ENCODE measurements around the gene GRSF1.
"Not testable (repeated sequence)": the region's sequence is repeated elsewhere in the genome, so short reads cannot be mapped to it uniquely, and the experiment has no call there.

GRSF1 gene, protein sequence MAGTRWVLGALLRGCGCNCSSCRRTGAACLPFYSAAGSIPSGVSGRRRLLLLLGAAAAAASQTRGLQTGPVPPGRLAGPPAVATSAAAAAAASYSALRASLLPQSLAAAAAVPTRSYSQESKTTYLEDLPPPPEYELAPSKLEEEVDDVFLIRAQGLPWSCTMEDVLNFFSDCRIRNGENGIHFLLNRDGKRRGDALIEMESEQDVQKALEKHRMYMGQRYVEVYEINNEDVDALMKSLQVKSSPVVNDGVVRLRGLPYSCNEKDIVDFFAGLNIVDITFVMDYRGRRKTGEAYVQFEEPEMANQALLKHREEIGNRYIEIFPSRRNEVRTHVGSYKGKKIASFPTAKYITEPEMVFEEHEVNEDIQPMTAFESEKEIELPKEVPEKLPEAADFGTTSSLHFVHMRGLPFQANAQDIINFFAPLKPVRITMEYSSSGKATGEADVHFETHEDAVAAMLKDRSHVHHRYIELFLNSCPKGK

DNA sequence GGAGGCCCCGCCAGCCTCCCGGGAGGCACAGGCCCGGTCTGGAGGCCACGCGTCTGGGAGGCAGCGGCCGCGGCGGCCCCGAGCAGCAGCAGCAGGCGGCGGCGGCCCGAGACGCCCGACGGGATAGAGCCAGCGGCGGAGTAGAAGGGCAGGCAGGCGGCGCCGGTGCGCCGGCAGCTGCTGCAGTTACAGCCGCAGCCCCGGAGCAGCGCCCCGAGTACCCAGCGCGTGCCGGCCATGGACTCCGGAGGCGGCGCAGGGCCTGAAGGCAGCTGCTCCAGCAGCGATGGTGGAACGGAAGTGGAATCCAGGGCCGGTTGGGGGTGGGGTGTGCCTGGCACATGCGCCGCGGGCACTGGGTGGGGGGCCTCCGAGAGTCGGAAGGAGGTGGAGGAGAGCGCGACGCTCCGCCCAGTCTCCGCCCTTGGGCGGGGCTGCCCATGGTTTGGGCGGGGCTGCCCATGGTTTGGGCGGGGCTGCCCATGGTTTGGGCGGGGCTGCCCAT lies at the start of gene GRSF1:
TSS of gene GRSF1 (minus strand) at position 302 of the 505 bp plus-strand sequence. CDS start at position 239, 63 bp downstream.
- in situ Hi-C loops (cut with HindIII; ENCODE audit: low sequenced_read_pairs), result no loop called here

- in situ Hi-C loops (cut with HindIII; ENCODE audit: low sequenced_read_pairs), result no loop called here
Measured at GRCh38 chr4:70885174-70885573, 45.5 kb upstream of the GRSF1 start.

DNA sequence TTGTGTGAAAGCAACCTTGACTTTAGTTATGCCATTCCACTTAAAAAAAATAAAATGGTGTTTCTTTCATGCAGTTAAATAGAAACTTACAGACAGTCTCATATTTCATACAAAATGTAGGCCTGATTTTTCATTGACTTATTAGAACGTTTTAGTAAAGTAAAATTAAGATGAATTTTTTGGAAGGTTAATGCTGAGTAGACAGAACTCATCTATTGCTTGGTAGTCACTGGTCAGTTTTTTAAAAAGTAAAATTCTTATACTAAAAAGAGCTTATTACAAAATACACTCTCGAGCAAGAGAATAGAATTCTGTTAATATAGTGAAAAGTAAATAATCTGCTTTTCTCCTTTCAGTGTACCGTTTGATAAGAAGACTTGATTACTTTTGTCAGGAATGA lies 41.0 kb upstream of the GRSF1 start:
- in situ Hi-C loops (cut with HindIII; ENCODE audit: low sequenced_read_pairs), result no loop called here

- in situ Hi-C loops (cut with HindIII; ENCODE audit: low sequenced_read_pairs), result no loop called here
Measured at GRCh38 chr4:70877556-70877955, 37.9 kb upstream of the GRSF1 start.

DNA sequence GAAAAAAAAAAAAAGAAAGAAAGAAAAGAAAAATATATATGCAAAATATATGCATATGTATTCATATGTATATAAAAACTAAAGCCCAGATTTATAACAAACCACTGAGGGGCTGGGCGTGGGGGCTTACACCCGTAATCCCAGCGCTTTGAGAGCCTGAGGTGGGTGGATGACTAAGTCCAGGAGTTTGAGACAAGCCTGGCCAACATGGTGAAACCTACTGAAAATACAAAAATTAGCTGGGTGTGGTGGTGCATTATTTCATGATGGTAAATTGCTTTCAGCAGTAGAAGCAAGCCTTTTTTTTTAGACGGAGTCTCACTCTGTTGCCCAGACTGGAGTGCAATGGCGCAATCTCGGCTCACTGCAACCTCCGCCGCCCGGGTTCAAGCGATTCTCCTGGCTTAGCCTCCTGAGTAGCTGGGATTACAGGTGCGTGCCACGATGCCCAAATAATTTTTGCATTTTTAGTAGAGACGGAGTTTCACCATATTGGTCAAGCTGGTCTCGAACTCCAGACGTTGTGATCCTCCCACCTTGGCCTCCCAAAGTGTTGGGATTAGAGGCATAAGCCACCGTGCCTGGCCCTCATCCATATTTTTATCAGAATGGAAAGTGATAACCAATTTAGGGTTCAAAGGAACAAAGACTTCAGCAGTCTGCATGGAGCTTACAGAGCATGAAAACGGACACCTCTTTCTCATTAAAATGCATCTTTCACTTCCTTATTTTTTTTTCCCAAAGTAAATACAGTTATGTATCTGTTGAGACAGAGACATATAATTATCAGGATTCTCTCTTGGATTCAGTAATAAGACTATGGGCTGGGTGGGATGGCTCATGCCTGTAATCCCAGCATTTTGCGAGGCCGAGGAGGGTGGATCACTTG lies 34.8 kb upstream of the GRSF1 start:
- in situ Hi-C loops (cut with HindIII; ENCODE audit: low sequenced_read_pairs), result no loop called here

DNA sequence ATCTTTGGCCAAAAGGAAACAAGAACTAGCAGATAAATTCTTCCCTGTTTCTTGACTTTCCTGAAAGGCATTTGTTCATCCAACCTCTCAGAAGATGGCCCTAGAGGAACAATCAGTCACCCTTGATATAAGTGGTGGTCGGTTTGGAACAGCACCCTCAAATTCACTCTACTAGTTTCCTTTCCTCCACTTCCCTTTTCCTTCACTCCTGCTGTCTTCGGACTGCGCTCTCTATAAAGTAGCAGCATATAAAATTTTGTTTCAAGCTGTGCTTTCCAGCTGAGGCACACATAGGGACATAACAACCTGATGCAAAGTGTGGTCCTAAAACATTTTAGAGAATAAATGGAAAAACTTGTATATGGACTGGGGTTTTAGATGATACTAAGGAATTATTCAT lies 33.5 kb upstream of the GRSF1 start:
- in situ Hi-C loops (cut with HindIII; ENCODE audit: low sequenced_read_pairs), result no loop called here

DNA sequence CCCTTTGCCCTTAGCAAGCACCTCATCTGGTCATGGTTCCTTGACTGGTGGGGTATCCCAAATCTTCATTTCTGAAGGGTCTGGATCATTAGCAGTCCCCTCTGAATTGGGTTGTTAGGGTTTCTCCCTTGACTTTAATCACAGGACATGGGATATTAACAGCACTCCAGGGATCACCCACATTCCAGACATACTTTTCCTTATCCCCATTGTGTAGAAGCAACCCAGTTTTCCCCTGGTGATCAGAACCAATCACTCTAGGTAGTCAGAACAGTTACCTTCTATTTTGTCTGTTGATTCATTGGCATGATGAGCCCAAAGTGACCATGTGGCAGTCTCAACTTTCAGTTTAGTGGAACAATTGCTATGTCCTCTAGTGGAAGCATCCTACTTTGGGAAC lies 29.1 kb upstream of the GRSF1 start:
- in situ Hi-C loops (cut with HindIII; ENCODE audit: low sequenced_read_pairs), result no loop called here

- in situ Hi-C loops (cut with HindIII; ENCODE audit: low sequenced_read_pairs), result no loop called here
Measured at GRCh38 chr4:70863099-70863790, 23.6 kb upstream of the GRSF1 start.

GRCh38 chr4:70859066-70859465 lies 19.4 kb upstream of the GRSF1 start:
- in situ Hi-C loops (cut with HindIII; ENCODE audit: low sequenced_read_pairs), result no loop called here

DNA sequence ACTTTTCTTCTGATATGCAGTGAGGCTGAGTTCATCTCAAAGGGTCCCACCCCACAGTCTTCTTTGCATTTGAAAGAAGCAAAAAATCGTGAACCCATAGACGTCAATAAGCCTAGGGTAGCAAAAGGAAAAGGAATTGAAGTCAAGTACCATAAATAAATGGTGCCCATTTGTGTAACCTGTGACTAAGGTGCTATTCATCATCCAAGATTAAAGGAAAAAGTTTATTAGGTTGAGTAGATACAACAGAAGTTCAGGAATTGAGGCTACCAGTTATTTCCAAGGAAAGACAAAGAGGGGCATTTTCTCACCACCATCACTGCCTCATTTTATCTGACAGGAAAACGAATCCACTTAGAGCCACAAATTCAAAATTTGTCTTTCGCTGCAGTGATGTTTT lies 18.8 kb upstream of the GRSF1 start:
- in situ Hi-C loops (cut with HindIII; ENCODE audit: low sequenced_read_pairs), result no loop called here

- in situ Hi-C loops (cut with HindIII; ENCODE audit: low sequenced_read_pairs), result no loop called here
Measured at GRCh38 chr4:70855464-70855863, 15.8 kb upstream of the GRSF1 start.

DNA sequence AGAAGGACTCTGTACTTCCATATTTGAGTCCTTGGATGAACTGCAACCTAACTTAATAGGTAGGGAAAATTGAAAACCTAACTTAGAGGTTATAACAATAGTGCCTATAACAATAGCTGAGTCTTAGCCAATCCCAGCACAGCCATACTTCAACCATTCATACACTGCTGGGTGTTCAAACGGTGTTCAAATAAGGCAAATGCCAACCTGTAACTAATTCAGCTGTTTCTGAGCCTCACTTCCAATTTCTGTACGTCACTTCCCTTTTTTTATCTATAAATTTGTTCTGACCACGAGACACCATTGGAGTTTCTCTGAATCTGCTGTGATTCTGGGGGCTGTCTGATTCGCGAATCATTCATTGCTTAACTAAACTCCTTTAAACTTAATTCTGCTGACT lies 9.6 kb upstream of the GRSF1 start:
- in situ Hi-C loops (cut with HindIII; ENCODE audit: low sequenced_read_pairs), result no loop called here

DNA sequence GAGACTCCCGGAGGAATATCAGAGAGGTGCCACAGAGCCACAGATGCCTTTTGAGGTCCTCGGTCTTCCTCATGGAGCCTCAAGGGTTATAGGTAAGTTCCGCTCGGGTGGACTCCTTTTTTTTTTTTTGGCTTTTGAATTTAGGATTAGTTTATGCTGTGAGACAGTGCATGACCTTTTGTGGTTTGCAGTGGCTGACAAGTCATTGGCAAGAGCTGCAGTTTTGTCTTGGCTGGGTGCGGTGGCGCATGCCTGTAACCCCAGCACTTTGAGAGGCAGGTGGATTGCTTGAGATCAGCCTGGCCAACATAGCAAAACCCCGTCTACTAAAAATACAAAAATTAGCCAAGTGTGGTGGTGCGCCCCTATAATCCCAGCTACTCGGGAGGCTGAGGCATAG lies 4.5 kb upstream of the GRSF1 start:
- in situ Hi-C loops (cut with HindIII; ENCODE audit: low sequenced_read_pairs), result no loop called here

DNA sequence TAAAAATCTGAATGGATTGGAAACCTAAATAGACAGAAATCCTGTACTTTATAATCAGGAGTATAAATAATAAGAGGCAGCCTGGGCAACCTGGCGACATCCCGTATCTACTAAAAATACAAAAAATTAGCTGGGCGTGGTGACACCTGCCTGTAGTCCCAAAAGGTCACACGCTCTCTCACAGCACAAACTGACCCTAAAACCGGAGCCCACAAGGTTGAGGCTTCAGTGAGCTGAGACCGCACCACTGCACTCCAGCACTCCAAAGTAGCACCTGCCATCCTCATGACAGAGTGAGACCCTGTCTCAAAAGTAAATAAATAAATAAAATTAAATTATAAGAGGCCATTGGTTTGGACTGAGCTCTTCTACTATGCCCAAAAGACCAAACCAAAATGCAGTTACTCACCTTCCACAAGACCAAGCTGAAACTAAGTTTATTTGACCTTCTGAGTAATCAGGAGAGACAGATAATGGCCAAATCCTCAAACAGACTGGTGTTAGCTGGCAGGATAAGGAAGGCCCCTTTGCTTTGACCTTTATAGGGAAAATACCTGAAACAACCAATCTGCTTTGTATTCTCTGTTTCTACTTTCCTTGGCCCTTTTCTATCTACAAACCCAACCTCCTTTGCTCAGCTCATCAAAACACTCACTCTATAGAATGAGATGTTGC lies 3.2 kb upstream of the GRSF1 start:
- in situ Hi-C loops (cut with HindIII; ENCODE audit: low sequenced_read_pairs), result no loop called here

GRCh38 chr4:70841951-70842350 lies 2.3 kb upstream of the GRSF1 start:
- in situ Hi-C loops (cut with HindIII; ENCODE audit: low sequenced_read_pairs), result no loop called here

GRCh38 chr4:70841211-70841610 lies 1.5 kb upstream of the GRSF1 start:
- in situ Hi-C loops (cut with HindIII; ENCODE audit: low sequenced_read_pairs), result no loop called here

GRCh38 chr4:70840631-70841030 lies 941 bp upstream of the GRSF1 start:
- in situ Hi-C loops (cut with HindIII; ENCODE audit: low sequenced_read_pairs), result not testable (repeated sequence)

- in situ Hi-C loops (cut with HindIII; ENCODE audit: low sequenced_read_pairs), result not testable (repeated sequence)
Measured at GRCh38 chr4:70840137-70840536, 447 bp upstream of the GRSF1 start.

- in situ Hi-C loops (cut with HindIII; ENCODE audit: low sequenced_read_pairs), result no loop called here
Measured at GRCh38 chr4:70838666-70839588, 763 bp downstream of the GRSF1 start.

Measured in endothelial cell of hepatic sinusoid (primary cell).